Stimulated activated CD8-positive, alpha-beta memory T cell treated with anti-CD3 and anti-CD28 coated beads, Interleukin-15, amount 100 ng/mL, for 24 hours (primary cell): ENCODE data around the gene FBXW4.

Experiments
- DNase-seq: peaks from one replicate; pipeline ENCODE4 v3.0.0-alpha.2; 2020; ENCODE audit warnings: low read depth

The FBXW4 gene, protein sequence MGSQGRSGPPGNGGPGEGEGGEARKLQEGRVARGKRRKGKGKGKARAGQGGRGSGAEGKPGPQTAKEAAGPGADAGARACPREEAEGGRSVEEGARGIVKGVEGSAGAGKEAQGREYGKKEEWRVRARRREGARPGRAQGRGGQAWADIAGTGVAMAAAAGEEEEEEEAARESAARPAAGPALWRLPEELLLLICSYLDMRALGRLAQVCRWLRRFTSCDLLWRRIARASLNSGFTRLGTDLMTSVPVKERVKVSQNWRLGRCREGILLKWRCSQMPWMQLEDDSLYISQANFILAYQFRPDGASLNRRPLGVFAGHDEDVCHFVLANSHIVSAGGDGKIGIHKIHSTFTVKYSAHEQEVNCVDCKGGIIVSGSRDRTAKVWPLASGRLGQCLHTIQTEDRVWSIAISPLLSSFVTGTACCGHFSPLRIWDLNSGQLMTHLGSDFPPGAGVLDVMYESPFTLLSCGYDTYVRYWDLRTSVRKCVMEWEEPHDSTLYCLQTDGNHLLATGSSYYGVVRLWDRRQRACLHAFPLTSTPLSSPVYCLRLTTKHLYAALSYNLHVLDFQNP

DNA sequence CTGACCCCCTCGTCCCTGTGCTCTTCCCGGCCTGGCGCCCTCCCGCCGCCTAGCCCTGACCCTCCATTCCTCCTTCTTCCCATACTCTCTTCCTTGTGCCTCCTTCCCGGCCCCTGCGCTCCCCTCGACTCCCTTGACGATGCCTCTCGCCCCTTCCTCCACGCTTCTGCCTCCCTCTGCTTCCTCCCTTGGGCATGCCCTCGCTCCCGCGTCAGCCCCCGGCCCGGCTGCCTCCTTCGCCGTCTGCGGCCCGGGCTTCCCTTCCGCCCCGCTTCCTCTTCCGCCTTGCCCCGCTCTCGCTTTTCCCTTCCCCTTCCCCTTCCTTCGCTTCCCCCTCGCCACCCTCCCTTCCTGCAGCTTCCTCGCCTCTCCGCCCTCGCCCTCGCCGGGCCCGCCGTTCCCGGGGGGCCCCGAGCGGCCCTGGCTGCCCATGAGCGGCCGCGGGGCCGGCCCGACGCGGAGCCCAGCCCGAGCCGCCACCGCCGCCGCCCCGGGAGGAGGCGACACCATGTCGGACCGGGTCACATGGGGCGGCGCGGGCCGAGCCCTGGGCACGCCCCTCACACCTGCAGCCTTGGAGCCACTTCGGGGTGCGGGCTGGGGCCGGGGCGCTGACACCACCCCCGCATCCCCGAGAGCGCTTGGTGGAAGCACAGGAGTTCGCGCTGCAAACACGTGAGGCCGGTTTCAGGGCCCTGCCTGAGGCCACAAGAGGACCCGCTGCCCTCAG, at the start of gene FBXW4:
TSS of gene FBXW4 (minus strand) at position 497 of the 730 bp plus-strand sequence. CDS start at position 432, 65 bp downstream.
- peak; percentile 43 for DNase-seq

DNA sequence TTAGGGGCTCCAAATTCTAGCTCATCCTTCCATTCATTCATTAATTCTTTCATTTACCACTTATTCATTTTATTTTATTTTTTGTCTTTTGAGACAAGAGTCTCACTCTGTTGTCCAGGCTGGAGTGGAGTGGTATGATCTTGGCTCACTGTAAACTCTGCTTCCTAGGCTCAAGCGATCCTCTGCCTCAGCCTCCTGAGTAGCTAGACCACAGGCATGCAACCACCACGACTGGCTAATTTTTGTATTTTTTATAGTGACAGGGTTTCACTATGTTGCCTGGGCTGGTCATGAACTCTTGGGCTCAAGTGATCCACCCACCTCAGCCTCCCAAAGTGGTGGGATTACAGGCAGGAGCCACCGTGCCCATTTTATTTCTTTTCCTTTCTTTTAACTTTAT, 49.3 kb upstream of the FBXW4 start:
- no peak for DNase-seq

DNA sequence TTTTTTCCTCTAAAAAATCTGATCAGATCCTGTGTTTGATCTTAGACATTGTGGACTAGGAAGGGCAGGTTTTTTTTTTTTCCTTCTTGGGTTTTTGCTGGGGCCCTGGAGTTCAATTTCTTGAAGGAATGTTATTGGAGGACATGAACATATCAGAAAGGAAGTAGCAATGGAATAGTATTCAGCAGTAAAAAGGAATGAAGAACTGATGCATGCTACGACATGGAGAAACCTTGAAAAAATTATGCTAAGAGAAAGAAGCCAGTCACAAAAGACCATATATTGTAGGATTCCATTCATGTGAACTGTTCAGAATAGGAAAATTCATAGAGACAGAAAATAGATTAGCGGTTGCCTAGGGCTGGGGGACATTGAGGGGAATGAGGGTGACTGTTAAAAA, 47.0 kb upstream of the FBXW4 start:
- DNase-seq: no peak

DNA sequence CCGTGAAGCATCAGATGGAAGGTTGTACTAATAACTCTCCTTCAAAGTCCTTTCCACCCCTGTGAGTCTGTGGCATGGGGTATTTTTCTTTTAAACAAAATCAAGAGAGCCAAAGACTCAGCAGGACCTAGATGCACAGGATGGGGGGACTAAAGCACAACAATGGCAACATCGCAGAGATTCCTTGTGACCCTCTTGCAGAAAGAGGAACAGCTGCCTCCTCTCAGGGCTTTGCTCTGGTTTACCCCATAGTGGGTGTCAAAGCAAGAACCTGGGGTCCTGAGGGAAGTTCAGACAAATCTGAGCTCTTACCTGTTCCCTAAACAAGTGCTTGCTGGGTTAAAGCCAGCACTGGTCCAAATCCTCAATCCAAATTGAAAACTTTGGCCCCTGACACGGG, 41.7 kb upstream of the FBXW4 start:
- no peak for DNase-seq

DNA sequence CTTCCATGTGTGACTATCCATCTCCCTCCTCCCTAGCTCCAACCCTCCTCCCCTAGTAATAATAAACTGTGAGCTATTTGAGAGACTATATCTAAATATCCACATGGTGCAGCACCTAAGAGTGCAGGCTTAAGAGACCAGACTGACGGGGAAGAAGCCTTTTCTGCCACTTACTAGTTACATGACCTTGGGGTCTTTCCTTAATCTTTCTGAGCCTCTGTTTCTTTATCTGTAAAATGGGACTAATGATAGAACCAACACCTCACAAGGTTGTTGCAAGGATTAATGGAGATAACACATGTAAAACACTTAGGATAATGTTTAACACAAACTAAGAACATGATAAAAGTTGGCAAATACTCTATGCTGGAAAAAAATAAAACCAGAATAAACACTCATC, 37.1 kb upstream of the FBXW4 start:
- no peak for DNase-seq

DNA sequence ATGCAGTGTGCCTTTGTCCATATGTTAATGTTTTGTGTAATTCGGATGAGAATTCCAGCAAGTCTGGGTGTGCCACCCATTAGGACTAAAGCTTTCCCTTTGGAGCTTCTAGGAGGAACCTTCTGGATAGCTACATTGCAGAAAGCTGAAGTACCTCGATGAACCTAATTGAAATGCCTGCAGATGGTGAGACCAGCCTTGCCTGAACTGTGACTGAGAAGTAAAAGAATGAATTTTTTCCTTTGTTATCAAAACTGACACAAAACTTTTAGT, 31.1 kb upstream of the FBXW4 start:
- no peak for DNase-seq

DNA sequence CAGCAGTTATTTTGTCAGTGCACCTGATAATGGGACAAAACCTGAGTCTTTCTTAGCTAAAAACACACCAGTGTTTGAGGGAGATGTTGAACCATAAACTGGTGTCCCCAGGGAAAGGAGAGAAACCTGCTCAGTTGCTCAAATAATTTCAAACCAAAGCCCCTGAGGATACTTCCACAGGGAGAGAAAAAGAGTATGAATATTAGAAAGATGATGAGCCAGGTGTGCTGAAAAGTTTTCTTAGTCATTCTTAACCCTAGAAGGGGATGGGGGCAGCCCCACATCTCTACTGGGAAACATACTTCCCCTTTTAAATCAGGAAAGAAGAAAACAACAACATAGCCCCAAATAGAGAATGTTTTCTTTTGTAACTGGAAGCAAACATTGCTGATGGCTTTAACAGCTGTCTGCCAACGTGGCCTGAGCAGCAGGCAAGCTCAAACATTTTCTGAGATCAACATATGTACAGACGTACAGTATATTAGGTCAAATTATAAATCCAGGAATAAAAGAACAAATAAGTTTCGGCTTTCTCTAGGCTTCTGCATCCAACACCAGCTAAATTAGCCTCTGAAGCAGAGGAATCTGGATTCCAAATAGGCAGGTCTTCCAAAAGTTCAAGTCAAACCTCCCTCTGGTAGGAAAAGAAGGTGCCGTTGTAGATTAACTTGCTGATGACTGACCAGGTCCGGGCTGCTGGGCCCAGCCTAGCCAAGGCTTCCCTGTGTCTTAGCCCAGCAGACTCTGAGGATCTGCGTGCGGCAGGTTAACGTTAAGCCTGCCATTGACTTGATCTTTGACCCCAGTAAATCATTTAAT, 30.5 kb upstream of the FBXW4 start:
- no peak for DNase-seq

DNA sequence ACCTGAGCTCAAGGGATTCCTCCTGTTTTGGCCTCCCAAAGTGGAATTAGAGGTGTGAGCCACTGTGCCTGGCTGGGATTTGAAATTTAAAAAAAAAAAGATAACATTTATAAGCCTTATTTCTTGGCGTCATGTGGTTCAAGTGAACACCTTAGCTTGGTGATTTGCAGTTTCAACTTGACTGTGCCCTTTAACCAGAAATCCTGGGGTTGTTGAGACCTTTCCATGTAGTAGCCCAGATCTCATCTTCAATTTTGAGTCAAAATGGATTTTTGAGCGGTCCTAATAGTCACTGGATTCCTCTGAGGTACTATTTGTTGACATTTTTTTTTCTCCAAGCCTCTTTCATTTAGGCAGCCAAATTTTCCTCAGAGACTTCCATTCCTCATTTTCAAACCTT, 29.5 kb upstream of the FBXW4 start:
- no peak for DNase-seq

DNA sequence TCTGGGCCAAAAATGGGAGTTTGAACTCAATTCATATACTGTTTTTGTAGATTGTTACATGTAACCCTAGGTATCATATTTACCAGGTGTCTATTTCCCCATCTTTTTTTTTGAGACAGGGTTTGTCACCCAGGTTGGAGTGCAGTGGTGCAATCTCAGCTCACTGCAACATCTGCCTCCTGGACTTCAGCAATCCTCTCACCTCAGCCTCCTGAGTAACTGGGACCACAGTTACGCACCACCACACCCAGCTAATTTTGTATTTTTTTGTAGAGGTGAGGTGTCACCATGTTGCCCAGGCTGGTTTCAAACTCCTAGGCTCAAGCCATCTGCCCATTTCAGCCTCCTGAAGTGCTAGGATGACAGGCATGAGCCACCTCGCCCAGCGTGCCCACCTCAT, 28.2 kb upstream of the FBXW4 start:
- DNase-seq: no peak

DNA sequence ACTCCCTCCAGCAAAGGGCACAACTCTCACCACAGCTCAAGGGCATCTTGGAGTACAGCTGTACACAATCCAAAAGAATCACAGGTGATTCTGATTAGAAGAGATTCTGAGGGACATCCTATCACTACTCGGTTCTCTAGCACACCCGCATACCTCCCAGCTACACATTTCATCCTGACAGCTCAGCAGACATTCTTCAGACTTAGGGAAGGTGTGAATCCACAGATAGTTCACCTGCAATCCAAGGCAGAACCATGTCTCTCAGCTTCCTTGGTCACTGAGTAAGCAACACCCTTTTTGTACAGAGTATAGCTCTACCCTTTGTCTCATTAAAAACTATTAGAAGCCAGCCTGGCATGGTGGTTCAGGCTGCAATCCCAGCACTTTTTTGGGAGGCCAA, 26.8 kb upstream of the FBXW4 start:
- DNase-seq: no peak

DNA sequence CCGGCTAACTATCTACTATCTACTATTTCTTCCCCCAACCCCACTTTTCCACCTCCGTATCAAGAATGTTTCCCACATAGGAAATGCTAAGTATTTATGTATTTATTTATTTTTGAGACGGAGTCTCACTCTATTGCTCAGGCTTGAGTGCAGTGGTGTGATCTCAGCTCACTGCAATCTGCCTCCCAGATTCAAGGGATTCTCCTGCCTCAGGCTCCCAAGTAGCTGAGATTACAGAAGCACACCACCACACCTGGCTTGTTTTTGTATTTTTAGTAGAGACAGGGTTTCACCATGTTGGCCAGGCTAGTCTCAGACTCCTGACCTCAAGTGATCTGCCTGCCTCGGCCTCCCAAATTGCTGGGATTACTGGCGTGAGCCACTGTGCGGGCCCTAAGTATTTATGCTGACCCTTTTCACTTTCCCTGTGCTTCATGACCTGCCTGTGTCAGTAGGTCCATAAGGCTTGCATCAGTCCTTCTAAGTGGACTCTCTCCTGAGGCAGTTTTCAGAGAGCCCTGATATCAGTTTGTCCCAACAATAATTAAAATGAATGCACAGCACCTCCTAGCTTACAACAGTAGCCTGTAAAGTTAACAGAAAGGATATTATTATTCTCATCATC, 25.7 kb upstream of the FBXW4 start:
- no peak for DNase-seq

DNA sequence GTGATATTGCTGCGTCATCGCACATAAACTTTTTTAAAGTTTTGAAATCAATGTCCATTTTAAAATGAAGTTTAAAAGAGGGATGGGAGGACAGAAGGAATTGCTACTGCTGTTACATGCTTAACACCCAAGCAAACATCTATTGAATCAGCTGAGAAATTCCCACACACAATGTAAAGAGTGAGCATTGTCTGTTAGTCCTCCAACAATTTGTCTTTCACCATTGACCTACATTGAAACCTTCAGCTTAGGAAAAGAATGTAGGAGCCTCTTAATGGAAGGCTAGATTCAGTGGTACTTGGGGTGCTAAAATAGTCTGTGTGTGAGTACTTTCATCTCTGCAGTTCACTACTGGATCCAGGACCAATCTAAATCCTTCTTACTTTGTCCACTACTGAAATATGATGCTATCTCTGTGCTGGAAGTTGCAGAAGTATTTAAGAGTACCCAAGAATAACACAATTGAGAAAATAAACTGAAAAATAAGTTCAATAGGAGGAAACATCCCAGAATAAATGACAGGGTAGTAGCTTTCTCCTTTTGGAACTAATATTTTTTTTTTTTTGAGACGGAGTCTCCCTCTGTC, 23.8 kb upstream of the FBXW4 start:
- DNase-seq: no peak

DNA sequence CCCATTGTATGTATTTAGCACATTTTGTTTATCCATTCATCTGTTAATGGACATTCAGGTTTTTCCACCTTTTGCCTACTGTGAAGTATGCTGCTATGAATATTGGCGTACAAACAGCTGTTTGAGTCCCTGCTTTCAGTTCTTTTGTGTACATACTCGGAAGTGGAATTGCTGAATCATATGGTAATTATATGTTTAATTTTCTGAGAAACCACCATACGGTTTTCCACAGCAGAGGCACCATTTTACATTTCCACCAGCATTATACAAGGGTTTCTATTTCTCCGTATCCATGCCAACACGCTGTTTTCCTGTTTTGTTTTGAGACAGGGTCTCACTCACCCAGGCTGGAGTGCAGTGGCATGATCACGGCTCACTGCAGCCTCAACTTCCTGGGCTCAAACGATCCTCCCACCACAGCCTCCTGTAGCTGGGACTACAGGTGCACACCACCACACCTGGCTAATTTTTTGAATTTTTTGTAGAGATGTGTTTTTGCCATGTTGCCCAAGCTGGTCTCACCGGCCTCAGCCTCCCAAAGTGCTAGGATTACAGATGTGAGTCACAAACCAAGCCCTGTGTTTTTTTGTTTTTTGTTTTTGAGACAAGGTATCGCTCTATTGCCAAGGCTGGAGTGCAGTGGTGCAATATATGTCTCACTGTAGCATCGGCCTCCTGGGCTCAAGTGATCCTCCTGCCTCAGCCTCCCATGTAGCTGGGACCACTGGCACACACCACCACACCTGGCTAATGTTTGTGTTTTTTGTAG, 22.1 kb upstream of the FBXW4 start:
- DNase-seq: no peak

DNA sequence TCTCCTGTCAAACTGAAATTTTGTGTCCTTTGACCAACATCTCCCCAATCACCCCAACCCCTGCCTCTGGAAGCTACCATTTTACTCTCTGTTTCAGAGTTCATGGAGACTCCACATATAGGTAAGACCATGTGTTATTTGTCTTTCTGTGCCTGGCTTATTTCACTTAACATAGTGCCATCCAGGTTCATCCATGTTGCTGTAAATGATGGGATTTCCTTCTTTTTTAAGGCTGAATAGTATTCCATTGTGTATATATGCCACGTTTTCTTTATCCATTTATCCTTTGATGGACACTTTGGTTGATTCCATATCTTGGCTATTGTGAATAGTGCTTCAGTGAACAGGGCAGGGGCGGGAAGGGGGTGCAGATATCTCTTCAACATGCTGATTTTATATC, 18.0 kb upstream of the FBXW4 start:
- DNase-seq: no peak

DNA sequence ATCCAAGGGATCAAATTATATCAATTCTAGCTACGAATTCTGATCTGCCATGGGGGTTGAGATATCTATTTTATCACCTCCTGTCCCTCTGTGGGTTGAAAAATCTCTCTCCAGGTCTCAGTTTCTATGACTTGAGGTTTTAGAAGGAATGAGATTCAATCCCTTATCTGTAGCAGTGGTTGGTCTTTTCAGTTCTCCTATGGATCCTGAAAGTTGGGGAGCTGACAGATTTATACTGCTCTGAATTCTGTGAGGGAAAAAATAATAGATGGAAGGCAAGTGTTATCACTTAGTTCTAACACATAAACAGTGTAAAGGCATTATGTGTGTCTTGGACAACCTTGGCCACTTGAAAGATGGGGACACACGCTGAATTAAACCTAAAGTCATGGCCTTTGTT, 15.8 kb upstream of the FBXW4 start:
- no peak for DNase-seq

DNA sequence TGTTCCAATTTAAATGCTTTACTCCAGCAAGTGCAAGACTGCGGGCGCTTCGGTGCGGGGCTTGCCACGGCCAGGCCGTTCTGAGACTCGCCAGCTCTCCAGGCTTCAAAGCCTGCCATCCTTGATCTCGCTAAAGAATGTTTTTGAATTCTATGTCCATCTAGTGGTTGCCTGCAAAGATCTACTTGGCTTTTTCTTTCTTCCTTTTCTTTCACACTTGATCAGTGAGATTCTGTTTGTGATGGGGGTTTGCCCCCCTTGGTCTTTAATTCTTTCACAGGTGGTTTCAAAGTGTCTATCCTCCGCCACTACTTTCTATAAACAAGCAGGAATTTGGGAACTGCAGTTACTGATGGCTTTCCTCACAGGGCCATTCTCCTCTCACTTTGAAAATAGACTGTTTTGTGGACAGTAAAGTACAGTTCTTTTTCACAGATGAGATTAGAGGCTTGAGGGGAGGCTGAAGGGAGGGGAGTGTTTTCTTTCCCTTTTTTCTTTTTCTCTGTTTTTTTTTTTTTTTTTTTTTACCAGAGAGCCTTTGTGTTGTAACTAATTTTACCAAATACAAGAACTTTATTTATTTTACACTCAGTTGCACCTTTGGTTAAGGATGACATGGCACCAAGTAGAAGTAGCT, 15.2 kb upstream of the FBXW4 start:
- DNase-seq: no peak

DNA sequence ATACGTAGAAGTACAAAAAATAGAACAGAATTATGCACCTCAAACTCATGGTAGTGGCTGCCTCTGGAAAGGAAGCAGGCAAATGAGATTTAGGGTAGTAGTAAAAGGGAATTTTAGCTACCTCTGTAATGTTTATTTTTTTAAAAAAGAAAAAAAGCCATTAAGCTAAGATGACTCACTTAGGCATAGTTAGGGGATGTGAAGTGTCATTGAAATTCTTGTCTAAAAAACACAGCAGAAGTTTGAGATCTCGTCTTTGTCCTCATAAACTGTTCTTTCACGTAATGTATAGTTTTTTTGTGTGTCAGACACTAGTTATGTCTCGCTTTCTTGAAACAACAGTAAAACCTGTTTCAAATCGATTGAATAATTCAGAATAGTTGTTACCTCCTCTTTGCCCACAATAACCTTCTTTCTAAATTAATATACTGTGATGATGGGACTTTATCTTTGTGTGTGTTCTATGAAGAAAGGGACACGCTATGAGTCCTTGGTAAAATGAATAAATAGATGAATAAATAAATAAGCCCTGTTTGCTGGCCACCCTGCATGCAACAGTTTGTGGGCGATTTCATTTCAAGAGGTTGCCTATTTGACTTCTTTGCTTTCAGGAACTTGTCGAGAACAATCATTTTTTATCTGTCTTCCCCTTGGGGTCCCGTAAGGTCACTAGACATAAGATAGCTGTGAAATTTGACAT, 14.5 kb upstream of the FBXW4 start:
- no peak for DNase-seq

DNA sequence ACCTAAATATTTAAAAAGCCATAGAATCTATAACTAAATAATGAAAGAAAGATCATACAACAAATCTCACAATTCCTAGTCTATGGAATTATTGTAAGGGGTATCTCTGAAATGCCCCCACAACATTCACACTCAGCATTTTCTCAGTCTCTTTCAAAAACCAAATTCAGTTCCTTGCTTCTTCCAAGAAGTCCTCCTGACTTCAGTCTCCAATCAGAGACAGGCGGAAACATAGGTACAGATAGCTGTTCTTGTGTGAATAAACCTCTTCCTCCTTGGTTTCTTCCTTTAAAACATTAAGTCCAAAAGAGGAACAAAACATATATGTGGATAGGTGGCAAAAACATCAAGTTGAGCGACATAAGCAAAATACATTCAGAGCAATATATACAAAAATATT, 13.9 kb upstream of the FBXW4 start:
- DNase-seq: no peak

DNA sequence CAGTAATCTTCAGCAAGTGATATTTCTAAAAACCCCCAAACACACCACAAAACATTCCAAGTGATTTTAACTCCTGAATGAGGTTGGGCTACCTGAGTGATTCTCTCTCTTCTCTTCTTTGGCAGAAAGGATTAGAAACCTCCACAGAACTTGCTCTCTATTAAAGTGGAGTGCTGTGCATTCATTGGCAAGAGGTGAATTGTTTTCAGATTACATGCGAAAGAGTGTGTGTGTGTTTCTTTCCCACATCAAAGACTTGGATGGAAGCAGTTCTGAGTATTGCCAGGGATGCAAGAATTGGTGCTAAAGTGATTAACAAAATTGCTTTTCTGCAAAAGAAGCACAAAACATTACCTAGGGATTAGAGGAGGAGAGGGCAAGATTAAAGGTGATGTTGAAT, 13.1 kb upstream of the FBXW4 start:
- DNase-seq: no peak

DNA sequence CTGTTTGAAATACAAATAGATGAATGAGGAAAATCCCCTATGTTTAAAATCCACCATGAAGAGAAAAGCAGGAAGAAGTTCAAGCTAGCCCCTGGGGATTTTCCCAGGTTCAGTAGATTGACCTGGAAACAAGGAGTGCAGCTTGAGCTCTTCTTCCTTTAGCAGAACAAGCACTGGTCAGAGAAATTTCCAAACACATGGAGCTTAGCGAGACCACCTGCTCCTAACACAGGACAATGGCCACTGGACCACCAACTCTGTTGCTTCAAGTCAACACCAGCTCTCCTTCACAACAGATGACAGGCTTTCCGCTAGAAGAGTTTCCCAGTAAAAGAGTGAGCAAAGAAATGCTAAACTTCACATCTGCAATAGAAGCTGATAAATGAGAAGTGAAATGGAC, 9.4 kb upstream of the FBXW4 start:
- DNase-seq: no peak
